ENCODE results near the gene FAM98A.

DNA sequence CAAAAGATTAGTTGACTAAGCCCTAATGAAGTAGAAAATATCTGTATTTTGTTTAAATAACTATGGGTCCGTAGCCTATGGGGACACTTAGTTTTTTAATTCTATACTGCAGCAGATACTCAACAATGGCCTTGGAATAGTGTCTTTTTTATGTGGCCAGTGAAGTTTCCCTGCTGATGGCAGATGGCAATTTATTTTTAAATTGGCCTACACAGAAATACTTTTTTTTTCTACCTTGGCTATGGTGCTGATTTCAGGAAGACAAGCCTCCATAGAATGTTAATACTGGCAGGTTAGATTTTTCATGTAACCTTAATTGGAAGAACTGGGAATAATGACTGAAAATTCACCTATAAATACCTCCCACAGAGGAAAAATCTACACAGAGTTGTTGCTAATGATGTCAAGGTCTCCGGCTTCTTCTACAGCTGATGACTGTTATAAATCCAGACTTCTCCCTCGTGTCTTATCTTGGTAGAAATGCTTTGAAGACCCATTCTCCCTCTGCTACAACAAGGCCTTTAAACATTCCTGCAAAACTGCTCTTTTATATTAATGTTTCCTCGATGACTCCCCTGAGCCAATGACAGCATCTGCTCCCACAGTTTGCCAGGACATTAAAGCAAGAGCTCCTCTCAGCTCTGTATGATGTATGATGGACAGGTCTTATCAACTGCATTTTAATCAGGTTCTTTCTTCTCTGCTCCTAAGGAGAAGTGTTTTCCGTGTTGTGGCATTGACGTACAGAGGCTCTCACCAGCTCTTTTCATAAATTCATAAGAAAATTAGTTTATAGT is 29.1 kb upstream of the FAM98A start:
- TF ChIP-seq POLR2AphosphoS5 (IDR thresholded peaks at IDR 0.05) (no peak), POLR2A (IDR thresholded peaks at IDR 0.05) (no peak), CTCF (IDR thresholded peaks at IDR 0.05) (no peak), EP300 (IDR thresholded peaks at IDR 0.05) (no peak)

All from suprapubic skin (tissue), 4 donors.